Tibial nerve (tissue), 4 donors: ENCODE data around the gene CCDC85B.

Experiments used
- EP300 ChIP-seq, 2 donors: sonication (generic); formaldehyde crosslinking; IDR thresholded peaks; one replicate each; pipeline ENCODE4 v1.6.1; 2017; ENCODE audit warnings: antibody characterized with exemption in 2 of 2, mild to moderate bottlenecking in 1 of 2
- TF ChIP-seq, protein P1 (sequence below), 5 experiments: fragments of 200-600 bp in 3 of 5; fragments of 450-650 bp in 2 of 5; sonication (generic) in 3 of 5; IDR thresholded peaks; one replicate each; pipeline ENCODE4 v1.5.1; 2016 to 2019; ENCODE audit warnings: antibody characterized with exemption in 5 of 5, mild to moderate bottlenecking in 3 of 5, moderate library complexity in 2 of 5

DNA sequence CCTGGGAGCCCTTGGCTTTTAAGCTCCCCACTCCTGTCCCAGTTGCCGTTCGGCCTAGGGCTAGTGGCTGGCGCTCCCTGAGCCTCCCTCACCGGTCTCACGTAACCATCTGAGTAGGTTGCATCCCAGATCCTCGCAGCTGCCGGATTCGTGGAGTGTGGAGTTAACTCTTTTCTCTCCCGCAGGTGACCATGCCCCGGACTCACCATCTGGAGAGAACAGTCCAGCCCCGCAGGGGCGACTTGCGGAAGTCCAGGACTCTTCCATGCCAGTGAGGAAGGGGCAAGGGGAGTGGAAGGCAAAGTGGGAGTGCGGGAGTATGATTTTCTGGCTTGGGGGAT is 29.3 kb upstream of the CCDC85B start:
- TF ChIP-seq, protein P1, sequence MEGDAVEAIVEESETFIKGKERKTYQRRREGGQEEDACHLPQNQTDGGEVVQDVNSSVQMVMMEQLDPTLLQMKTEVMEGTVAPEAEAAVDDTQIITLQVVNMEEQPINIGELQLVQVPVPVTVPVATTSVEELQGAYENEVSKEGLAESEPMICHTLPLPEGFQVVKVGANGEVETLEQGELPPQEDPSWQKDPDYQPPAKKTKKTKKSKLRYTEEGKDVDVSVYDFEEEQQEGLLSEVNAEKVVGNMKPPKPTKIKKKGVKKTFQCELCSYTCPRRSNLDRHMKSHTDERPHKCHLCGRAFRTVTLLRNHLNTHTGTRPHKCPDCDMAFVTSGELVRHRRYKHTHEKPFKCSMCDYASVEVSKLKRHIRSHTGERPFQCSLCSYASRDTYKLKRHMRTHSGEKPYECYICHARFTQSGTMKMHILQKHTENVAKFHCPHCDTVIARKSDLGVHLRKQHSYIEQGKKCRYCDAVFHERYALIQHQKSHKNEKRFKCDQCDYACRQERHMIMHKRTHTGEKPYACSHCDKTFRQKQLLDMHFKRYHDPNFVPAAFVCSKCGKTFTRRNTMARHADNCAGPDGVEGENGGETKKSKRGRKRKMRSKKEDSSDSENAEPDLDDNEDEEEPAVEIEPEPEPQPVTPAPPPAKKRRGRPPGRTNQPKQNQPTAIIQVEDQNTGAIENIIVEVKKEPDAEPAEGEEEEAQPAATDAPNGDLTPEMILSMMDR (IDR thresholded peaks at IDR 0.05): no peak
- TF ChIP-seq EP300 (IDR thresholded peaks at IDR 0.05): no peak
